GM23338 (cell line): ENCODE measurements around the gene CHST11.

Experiments used
- CREB1 ChIP-seq: fragments of 250-450 bp; sonication (Bioruptor Pico); IDR thresholded peaks from 2 replicates; pipeline ENCODE4 v1.5.0; 2020; ENCODE audit warnings: low read depth, mild to moderate bottlenecking, moderate library complexity
- CTCF ChIP-seq, 2 experiments: fragments of 200-600 bp in 1 of 2; sonication (generic) in 1 of 2; conservative IDR thresholded peaks; 2 replicates each; pipeline versions ENCODE4 v1.5.1 to v1.6.1; 2016 to 2017; ENCODE audit warnings: antibody characterized with exemption in 2 of 2, low read depth in 2 of 2, mild to moderate bottlenecking in 2 of 2, moderate library complexity in 1 of 2
- EZH2 ChIP-seq: fragments of 200-600 bp; sonication (generic); IDR thresholded peaks from one replicate; pipeline ENCODE4 v1.8.0; 2017; ENCODE audit warnings: antibody characterized with exemption, mild to moderate bottlenecking, low read depth; ENCODE audit not compliant: unreplicated experiment
- EZH2phosphoT487 ChIP-seq: fragments of 200-600 bp; sonication (generic); IDR thresholded peaks from one replicate; pipeline ENCODE4 v1.8.1; 2018; ENCODE audit warnings: antibody characterized with exemption; ENCODE audit not compliant: unreplicated experiment
- JUNB ChIP-seq: IDR thresholded peaks from one replicate; pipeline ENCODE4 v1.6.1; 2016; ENCODE audit warnings: antibody characterized with exemption; ENCODE audit not compliant: unreplicated experiment
- NANOG ChIP-seq: IDR thresholded peaks from 2 replicates; pipeline ENCODE4 v1.6.1; 2016; ENCODE audit warnings: antibody characterized with exemption, borderline replicate concordance
- POLR2AphosphoS5 ChIP-seq: IDR thresholded peaks from 2 replicates; pipeline ENCODE4 v1.6.1; 2016; ENCODE audit warnings: antibody characterized with exemption, low read depth
- STAT1 ChIP-seq: IDR thresholded peaks from one replicate; pipeline ENCODE4 v1.6.1; 2016; ENCODE audit warnings: antibody characterized with exemption; ENCODE audit not compliant: unreplicated experiment
- ZNF331 ChIP-seq: fragments of 250-450 bp; sonication (Bioruptor Pico); IDR thresholded peaks from 2 replicates; pipeline ENCODE4 v1.5.0; 2020; ENCODE audit warnings: low read depth, mild to moderate bottlenecking, moderate library complexity
- TF ChIP-seq, protein P1 (sequence below): IDR thresholded peaks from one replicate; pipeline ENCODE4 v1.6.1; 2018; ENCODE audit warnings: antibody characterized with exemption; ENCODE audit not compliant: unreplicated experiment
- TF ChIP-seq, protein P2 (sequence below): IDR thresholded peaks from 2 replicates; pipeline ENCODE4 v1.6.1; 2016; ENCODE audit warnings: antibody characterized with exemption
- TF ChIP-seq, protein P3 (sequence below): fragments of 250-450 bp; sonication (Bioruptor Pico); IDR thresholded peaks from 2 replicates; pipeline ENCODE4 v1.5.0; 2020; ENCODE audit warnings: mild to moderate bottlenecking, moderate library complexity

DNA sequence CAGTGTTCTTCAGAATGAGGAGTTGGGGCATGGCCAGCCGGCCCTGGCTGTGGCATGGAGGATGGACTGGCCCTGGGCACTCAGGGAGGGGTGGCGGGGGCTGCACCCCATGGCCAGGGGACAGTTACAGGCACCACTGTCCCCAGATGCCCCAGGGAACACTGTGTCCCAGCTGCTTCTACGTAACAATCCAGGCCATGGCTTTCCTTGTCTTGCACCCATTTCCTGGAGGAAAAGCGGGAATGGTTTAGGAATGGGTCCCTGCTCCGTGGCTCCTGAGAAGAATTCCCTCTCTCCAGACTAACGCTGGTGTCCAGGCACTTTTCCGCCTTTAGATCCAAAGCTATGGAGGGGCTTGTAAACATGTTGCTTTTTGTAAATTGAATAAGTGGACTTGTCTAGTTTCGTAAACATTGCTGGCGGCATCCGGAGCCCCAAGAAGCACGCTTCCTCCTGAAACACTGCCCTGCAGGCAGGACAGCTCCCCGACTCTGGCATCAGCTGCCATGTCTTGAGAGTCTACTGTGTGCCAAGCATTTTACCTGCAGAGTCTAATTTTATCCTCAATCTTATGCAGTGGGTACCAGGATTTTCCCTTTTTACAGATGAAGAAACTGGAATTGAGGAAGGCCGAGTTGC lies 263.1 kb downstream of the CHST11 start:
- TF ChIP-seq CTCF (conservative IDR thresholded peaks at IDR 0.05; ENCODE audit: low read depth in 2 of 2) (no peak), EZH2 (no peak), POLR2AphosphoS5 (no peak), JUNB (no peak), NANOG (no peak), STAT1 (no peak), EZH2phosphoT487 (no peak), CREB1 (CRISPR knock-in tag) (no peak), ZNF331 (CRISPR knock-in tag) (no peak)
- TF ChIP-seq, protein P1, sequence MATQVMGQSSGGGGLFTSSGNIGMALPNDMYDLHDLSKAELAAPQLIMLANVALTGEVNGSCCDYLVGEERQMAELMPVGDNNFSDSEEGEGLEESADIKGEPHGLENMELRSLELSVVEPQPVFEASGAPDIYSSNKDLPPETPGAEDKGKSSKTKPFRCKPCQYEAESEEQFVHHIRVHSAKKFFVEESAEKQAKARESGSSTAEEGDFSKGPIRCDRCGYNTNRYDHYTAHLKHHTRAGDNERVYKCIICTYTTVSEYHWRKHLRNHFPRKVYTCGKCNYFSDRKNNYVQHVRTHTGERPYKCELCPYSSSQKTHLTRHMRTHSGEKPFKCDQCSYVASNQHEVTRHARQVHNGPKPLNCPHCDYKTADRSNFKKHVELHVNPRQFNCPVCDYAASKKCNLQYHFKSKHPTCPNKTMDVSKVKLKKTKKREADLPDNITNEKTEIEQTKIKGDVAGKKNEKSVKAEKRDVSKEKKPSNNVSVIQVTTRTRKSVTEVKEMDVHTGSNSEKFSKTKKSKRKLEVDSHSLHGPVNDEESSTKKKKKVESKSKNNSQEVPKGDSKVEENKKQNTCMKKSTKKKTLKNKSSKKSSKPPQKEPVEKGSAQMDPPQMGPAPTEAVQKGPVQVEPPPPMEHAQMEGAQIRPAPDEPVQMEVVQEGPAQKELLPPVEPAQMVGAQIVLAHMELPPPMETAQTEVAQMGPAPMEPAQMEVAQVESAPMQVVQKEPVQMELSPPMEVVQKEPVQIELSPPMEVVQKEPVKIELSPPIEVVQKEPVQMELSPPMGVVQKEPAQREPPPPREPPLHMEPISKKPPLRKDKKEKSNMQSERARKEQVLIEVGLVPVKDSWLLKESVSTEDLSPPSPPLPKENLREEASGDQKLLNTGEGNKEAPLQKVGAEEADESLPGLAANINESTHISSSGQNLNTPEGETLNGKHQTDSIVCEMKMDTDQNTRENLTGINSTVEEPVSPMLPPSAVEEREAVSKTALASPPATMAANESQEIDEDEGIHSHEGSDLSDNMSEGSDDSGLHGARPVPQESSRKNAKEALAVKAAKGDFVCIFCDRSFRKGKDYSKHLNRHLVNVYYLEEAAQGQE, result no peak
- TF ChIP-seq, protein P2, sequence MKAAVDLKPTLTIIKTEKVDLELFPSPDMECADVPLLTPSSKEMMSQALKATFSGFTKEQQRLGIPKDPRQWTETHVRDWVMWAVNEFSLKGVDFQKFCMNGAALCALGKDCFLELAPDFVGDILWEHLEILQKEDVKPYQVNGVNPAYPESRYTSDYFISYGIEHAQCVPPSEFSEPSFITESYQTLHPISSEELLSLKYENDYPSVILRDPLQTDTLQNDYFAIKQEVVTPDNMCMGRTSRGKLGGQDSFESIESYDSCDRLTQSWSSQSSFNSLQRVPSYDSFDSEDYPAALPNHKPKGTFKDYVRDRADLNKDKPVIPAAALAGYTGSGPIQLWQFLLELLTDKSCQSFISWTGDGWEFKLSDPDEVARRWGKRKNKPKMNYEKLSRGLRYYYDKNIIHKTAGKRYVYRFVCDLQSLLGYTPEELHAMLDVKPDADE, result no peak
- TF ChIP-seq, protein P3, sequence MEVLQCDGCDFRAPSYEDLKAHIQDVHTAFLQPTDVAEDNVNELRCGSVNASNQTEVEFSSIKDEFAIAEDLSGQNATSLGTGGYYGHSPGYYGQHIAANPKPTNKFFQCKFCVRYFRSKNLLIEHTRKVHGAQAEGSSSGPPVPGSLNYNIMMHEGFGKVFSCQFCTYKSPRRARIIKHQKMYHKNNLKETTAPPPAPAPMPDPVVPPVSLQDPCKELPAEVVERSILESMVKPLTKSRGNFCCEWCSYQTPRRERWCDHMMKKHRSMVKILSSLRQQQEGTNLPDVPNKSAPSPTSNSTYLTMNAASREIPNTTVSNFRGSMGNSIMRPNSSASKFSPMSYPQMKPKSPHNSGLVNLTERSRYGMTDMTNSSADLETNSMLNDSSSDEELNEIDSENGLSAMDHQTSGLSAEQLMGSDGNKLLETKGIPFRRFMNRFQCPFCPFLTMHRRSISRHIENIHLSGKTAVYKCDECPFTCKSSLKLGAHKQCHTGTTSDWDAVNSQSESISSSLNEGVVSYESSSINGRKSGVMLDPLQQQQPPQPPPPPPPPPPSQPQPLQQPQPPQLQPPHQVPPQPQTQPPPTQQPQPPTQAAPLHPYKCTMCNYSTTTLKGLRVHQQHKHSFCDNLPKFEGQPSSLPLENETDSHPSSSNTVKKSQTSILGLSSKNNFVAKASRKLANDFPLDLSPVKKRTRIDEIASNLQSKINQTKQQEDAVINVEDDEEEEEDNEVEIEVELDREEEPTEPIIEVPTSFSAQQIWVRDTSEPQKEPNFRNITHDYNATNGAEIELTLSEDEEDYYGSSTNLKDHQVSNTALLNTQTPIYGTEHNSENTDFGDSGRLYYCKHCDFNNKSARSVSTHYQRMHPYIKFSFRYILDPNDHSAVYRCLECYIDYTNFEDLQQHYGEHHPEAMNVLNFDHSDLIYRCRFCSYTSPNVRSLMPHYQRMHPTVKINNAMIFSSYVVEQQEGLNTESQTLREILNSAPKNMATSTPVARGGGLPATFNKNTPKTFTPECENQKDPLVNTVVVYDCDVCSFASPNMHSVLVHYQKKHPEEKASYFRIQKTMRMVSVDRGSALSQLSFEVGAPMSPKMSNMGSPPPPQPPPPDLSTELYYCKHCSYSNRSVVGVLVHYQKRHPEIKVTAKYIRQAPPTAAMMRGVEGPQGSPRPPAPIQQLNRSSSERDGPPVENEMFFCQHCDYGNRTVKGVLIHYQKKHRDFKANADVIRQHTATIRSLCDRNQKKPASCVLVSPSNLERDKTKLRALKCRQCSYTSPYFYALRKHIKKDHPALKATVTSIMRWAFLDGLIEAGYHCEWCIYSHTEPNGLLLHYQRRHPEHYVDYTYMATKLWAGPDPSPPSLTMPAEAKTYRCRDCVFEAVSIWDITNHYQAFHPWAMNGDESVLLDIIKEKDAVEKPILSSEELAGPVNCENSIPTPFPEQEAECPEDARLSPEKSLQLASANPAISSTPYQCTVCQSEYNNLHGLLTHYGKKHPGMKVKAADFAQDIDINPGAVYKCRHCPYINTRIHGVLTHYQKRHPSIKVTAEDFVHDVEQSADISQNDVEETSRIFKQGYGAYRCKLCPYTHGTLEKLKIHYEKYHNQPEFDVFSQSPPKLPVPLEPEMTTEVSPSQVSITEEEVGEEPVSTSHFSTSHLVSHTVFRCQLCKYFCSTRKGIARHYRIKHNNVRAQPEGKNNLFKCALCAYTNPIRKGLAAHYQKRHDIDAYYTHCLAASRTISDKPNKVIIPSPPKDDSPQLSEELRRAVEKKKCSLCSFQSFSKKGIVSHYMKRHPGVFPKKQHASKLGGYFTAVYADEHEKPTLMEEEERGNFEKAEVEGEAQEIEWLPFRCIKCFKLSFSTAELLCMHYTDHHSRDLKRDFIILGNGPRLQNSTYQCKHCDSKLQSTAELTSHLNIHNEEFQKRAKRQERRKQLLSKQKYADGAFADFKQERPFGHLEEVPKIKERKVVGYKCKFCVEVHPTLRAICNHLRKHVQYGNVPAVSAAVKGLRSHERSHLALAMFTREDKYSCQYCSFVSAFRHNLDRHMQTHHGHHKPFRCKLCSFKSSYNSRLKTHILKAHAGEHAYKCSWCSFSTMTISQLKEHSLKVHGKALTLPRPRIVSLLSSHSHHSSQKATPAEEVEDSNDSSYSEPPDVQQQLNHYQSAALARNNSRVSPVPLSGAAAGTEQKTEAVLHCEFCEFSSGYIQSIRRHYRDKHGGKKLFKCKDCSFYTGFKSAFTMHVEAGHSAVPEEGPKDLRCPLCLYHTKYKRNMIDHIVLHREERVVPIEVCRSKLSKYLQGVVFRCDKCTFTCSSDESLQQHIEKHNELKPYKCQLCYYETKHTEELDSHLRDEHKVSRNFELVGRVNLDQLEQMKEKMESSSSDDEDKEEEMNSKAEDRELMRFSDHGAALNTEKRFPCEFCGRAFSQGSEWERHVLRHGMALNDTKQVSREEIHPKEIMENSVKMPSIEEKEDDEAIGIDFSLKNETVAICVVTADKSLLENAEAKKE (CRISPR knock-in tag), result no peak
